ENCODE data around the gene DCTN2.
"Not testable (repeated sequence)": the region's sequence is repeated elsewhere in the genome, so short reads cannot be mapped to it uniquely, and the experiment has no call there.

The DCTN2 gene

GRCh38 chr12:57519796-57520052, 27.3 kb downstream of the DCTN2 start:
- in situ Hi-C loops (cut with HindIII; ENCODE audit: low pct_unique_long_range_greater_than_20kb, low sequenced_read_pairs): no loop called here
- DNase-seq (ENCODE audit: low read depth in 1 of 2, low spot score in 1 of 2): no peak
- TF ChIP-seq JUND (IDR thresholded peaks at IDR 0.05; ENCODE audit: low read depth): no peak

GRCh38 chr12:57518920-57519795, 27.8 kb downstream of the DCTN2 start:
- DNase-seq (ENCODE audit: low read depth in 1 of 2, low spot score in 1 of 2): peak in 1 of 2 experiments; percentile 57
- no peak for TF ChIP-seq JUND (IDR thresholded peaks at IDR 0.05; ENCODE audit: low read depth)
- in situ Hi-C loops (cut with HindIII; ENCODE audit: low pct_unique_long_range_greater_than_20kb, low sequenced_read_pairs): no loop called here

GRCh38 chr12:57518176-57518919, 28.6 kb downstream of the DCTN2 start:
- no peak for TF ChIP-seq JUND (IDR thresholded peaks at IDR 0.05; ENCODE audit: low read depth)
- in situ Hi-C loops (cut with HindIII; ENCODE audit: low pct_unique_long_range_greater_than_20kb, low sequenced_read_pairs): no loop called here

DNA sequence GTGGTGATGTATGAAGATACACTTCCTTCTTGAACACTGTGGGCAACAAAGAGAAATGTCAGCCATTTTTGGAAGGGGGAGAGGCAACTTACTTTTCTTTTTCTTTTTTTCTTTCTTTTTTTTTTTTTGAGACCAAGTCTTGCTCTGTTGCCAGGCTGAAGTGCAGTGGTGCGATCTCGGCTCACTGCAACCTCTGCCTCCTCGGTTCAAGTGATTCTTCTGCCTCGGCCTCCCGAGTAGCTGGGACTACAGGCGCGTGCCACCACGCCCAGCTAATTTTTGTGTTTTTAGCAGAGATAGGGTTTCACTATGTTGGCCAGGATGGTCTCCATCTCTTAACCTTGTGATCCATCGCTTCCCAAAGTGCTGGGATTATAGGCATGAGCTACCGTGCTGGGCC, 29.3 kb downstream of the DCTN2 start:
- DNase-seq (ENCODE audit: low read depth in 1 of 2, low spot score in 1 of 2); in situ Hi-C loops (cut with HindIII; ENCODE audit: low pct_unique_long_range_greater_than_20kb, low sequenced_read_pairs): not testable (repeated sequence)

More at GRCh38 chr12:57518176-57518919, 28.6 kb downstream of the DCTN2 start:
- no peak for DNase-seq (ENCODE audit: low read depth in 1 of 2, low spot score in 1 of 2)

GRCh38 chr12:57517187-57517586, 29.8 kb downstream of the DCTN2 start:
- no peak for DNase-seq (ENCODE audit: low read depth in 1 of 2, low spot score in 1 of 2)
- in situ Hi-C loops (cut with HindIII; ENCODE audit: low pct_unique_long_range_greater_than_20kb, low sequenced_read_pairs): no loop called here
- no peak for TF ChIP-seq JUND (IDR thresholded peaks at IDR 0.05; ENCODE audit: low read depth)

GRCh38 chr12:57516617-57517153, 30.3 kb downstream of the DCTN2 start:
- in situ Hi-C loops (cut with HindIII; ENCODE audit: low pct_unique_long_range_greater_than_20kb, low sequenced_read_pairs): no loop called here
- TF ChIP-seq JUND (IDR thresholded peaks at IDR 0.05; ENCODE audit: low read depth): no peak
- no peak for DNase-seq (ENCODE audit: low read depth in 1 of 2, low spot score in 1 of 2)

GRCh38 chr12:57515934-57516541, 31.0 kb downstream of the DCTN2 start:
- in situ Hi-C loops (cut with HindIII; ENCODE audit: low pct_unique_long_range_greater_than_20kb, low sequenced_read_pairs): no loop called here
- DNase-seq (ENCODE audit: low read depth in 1 of 2, low spot score in 1 of 2): no peak
- TF ChIP-seq JUND (IDR thresholded peaks at IDR 0.05; ENCODE audit: low read depth): no peak

DNA sequence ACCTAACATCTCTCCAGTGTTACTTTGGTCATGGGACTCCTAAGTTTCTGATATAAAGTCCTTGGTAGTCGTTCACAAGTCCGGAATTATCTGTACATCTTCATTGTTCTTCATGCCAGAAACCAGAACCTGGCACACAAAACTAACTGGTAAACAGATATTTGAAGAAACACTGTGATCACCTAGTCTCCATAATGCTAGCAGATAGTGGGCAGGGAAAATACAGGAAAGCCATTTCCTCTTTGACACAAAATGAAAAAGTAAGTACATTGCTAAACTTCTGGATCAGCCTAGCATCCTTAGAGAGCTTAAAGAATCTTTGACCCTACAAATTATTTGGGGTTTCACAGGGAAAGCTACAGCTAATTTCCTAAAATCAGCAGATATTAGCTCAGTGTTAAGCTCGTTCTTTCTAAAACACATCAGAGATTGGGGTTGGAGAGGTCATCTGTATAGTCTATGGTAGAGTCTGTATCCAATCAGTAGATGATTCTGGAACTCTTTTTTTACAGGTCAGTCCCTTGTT, 31.5 kb downstream of the DCTN2 start:
- no peak for TF ChIP-seq JUND (IDR thresholded peaks at IDR 0.05; ENCODE audit: low read depth)
- no peak for DNase-seq (ENCODE audit: low read depth in 1 of 2, low spot score in 1 of 2)
- in situ Hi-C loops (cut with HindIII; ENCODE audit: low pct_unique_long_range_greater_than_20kb, low sequenced_read_pairs): no loop called here

- no peak for TF ChIP-seq JUND (IDR thresholded peaks at IDR 0.05; ENCODE audit: low read depth)
- in situ Hi-C loops (cut with HindIII; ENCODE audit: low pct_unique_long_range_greater_than_20kb, low sequenced_read_pairs): no loop called here
These were observed 32.1 kb downstream of the DCTN2 start for GRCh38 chr12:57514720-57515407.

DNA sequence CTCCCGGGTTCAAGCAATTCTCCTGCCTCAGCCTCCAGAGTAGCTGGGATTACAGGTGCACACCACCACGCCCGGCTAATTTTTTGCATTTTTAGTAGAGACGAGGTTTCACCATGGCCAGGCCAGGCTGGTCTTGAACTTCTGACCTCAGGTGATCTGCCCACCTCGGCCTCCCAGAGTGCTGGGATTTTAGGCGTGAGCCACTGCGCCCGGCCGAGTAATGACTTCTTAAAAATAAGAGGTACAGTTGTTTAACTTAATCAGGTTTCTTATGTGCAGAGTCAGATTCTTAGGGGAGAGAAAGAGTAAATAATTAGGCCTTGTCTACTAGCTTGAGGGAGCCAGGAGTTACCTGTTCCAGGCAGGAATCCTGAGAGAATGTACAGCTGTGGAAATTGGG, 32.7 kb downstream of the DCTN2 start:
- DNase-seq (ENCODE audit: low read depth in 1 of 2, low spot score in 1 of 2); in situ Hi-C loops (cut with HindIII; ENCODE audit: low pct_unique_long_range_greater_than_20kb, low sequenced_read_pairs): not testable (repeated sequence)

More at GRCh38 chr12:57514720-57515407, 32.1 kb downstream of the DCTN2 start:
- DNase-seq (ENCODE audit: low read depth in 1 of 2, low spot score in 1 of 2): no peak

GRCh38 chr12:57513677-57514076, 33.3 kb downstream of the DCTN2 start:
- DNase-seq (ENCODE audit: low read depth in 1 of 2, low spot score in 1 of 2); in situ Hi-C loops (cut with HindIII; ENCODE audit: low pct_unique_long_range_greater_than_20kb, low sequenced_read_pairs): not testable (repeated sequence)

DNA sequence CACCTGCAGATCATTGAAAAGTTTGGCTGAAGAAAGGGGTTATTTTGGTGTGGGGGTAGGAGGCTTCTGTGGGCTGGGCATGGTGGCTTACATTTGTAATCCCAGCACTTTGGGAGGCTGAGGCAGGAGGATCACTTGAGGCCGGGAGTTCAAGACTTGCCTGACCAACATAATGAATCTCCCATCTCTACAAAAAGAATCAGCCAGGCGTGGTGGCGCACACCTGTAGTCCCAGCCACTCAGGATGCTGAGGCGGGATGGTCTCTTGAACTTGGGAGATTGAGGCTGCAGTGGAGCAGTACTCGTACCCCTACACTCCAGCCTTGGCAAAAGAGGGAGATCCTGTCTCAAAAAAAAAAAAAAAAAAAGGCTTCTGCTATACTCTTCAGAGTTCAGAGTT, 33.7 kb downstream of the DCTN2 start:
- in situ Hi-C loops (cut with HindIII; ENCODE audit: low pct_unique_long_range_greater_than_20kb, low sequenced_read_pairs): no loop called here
- TF ChIP-seq JUND (IDR thresholded peaks at IDR 0.05; ENCODE audit: low read depth): no peak
- no peak for DNase-seq (ENCODE audit: low read depth in 1 of 2, low spot score in 1 of 2)
